Skin of body (tissue), 3 donors: ENCODE results near the gene TSPAN1. TPM values are rescaled to one million over a fixed set of nuclear protein-coding genes. Genes with fewer than 3 reads are reported as not detected.
"Not testable (repeated sequence)": the region's sequence is repeated elsewhere in the genome, so short reads cannot be mapped to it uniquely, and the experiment has no call there.

Source experiments
- DNase-seq: peaks from one replicate; lab custom pipeline; 2025; lab: John Stamatoyannopoulos, UW
- small RNA-seq: library from RNA; depleted of rRNA; stranded (forward); fragments of <200 nt; gene quantifications from one replicate; pipeline ENCODE3, GENCODE V24; 2014; ENCODE audit warnings: low replicate concordance
- total RNA-seq: library from RNA; depleted of rRNA; stranded (reverse); fragments of >200 nt; gene quantifications from one replicate; pipeline ENCODE4 v1.2.3, GENCODE V29; 2014

The TSPAN1 gene
- total RNA-seq, 1 donor from 2014 or later: 0.39 TPM

DNA sequence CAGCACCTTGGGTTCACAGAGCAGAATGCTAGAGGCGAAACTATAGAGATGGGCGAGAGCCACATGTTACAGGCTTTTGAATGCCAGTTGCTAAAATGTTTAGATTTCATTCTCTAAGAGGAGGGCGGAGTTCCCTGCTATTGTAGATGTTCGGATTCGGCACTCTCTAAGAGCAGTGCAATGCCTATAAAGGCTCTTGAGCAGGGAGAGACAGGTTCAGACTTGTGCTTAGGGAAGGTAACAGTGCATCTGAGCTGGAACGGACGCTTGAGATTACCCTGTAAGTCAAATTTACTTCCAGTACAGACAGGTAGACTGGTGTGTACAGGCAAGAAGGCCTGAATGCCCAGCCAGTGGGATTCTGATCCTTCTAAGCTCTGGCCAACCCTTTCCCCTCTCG lies 43.6 kb downstream of the TSPAN1 start:
- no peak for DNase-seq

GRCh38 chr1:46219551-46220520 lies 44.9 kb downstream of the TSPAN1 start:
- DNase-seq: no peak

- no peak for DNase-seq
Measured at GRCh38 chr1:46220808-46221207, 45.9 kb downstream of the TSPAN1 start.

DNA sequence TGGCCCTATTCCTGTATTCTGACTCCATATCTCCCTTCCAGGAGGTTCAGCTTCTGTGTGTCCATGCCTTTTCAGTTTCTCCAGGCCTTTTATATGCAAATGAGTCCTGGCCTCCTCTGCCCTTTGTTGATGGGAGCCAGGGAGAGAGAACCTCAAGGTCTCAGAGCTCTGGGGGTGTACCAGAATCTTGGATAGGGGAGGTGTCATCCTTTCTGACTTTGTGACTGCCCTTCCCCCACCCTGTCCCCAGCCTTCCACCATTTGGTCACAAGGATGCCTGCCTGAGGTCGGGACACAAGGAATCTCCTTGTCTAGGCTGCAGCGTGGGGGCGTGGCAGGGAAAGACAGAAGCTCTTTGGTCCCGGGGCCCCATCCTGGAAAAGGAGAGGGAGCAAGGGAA lies 46.9 kb downstream of the TSPAN1 start:
- DNase-seq: no peak

DNA sequence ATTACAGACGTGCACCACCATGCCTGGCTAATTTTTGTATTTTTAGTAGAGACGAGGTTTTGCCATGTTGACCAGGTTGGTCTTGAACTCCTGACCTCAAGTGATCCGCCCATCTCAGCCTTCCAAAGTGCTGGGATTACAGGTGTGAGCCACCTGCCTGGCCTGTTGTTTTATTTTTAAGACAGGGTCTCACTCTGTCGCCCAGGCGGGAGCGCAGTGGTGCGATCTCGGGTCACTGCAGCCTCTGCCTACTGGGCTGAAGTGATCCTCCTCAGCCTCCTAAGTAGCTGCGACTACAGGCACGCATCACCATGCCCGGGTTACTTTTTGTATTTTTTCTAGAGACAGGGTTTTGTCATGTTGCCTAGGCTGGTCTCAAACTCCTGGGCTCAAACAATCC lies 48.2 kb downstream of the TSPAN1 start:
- DNase-seq: not testable (repeated sequence)

DNA sequence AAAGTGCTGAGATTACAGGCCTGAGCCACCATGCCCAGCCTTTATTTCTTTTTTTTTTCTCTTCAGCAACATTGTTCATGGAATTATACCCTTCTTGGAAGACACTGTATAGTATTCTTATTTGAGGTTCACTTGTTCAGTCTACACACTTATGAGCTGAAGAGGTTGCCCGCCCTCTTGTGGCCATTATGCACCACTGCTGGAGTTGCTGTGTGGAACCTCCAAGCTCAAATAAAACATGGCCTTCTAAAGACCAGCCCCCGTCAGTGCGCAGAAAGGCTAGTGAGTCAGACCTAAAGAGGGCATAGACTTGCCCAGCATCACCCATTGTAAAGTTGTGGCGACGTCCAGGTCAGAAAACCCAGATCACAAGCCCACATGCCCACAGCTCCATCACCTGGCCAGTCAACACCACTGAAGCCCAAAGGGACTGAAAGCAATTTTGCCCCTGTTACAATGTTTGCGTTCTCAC lies 48.6 kb downstream of the TSPAN1 start:
- peak; percentile 50 for DNase-seq

GRCh38 chr1:46224966-46225365 lies 50.1 kb downstream of the TSPAN1 start:
- no peak for DNase-seq

GRCh38 chr1:46231231-46231630 lies 56.3 kb downstream of the TSPAN1 start:
- not testable (repeated sequence) for DNase-seq

Small RNA genes within 50 kb of the gene (small RNA-seq; reads per million reads assigned to genes)
- gene AL672043.1: not detected

Other genes starting within 250 kb of the TSPAN1 start
- gene PIK3R3, start 42.5 kb upstream of the TSPAN1 start, total RNA-seq: 5.5 TPM
- gene P3R3URF, start 1.4 kb downstream of the TSPAN1 start, total RNA-seq: not detected
- 20.6 TPM for gene POMGNT1, start 23.3 kb downstream of the TSPAN1 start, total RNA-seq
- gene LURAP1, start 28.2 kb downstream of the TSPAN1 start, total RNA-seq: 2.3 TPM
- gene RAD54L, start 72.7 kb downstream of the TSPAN1 start, total RNA-seq: 4.6 TPM
- gene LRRC41, start 128.5 kb downstream of the TSPAN1 start, total RNA-seq: 48.4 TPM
- gene UQCRH, start 128.6 kb downstream of the TSPAN1 start, total RNA-seq: 353 TPM
- gene NSUN4, start 165.7 kb downstream of the TSPAN1 start, total RNA-seq: 14.2 TPM
- gene FAAH, start 219.2 kb downstream of the TSPAN1 start, total RNA-seq: 11.2 TPM